Gastrocnemius medialis (tissue), 4 donors: ENCODE measurements around the gene PLPPR1.

Experiments used
- CTCF ChIP-seq, 5 experiments: fragments of 450-650 bp in 3 of 5; fragments of 200-600 bp in 2 of 5; sonication (generic) in 2 of 5; IDR thresholded peaks in 4 of 5; conservative IDR thresholded peaks in 1 of 5; 1 replicate in 4 of 5; 2 replicates in 1 of 5; pipeline ENCODE4 v1.5.1; 2016 to 2019; ENCODE audit warnings: antibody characterized with exemption in 5 of 5, mild to moderate bottlenecking in 3 of 5, moderate library complexity in 3 of 5
- POLR2A ChIP-seq, 2 donors: fragments of 450-650 bp; IDR thresholded peaks; one replicate each; pipeline ENCODE4 v1.6.1; 2017; ENCODE audit warnings: antibody characterized with exemption in 2 of 2, mild to moderate bottlenecking in 2 of 2, moderate library complexity in 2 of 2

DNA sequence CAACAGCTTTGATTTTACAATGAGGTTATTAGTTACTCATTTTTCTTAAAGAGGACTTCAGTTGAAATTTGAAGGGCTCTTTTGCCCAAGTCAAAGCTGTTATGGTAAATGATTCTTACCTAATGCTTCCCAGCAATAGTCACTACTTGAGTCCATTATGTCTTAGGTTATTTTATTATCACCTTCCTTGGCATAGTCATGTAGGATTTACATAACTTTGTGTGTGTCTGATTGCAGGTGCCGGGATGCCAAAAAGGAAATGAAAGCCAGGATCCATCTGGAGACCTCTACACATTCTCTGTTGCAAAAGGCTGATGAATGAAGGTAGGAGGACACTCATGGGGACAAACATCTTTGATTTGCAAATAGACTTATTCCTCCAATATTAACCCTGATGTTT is 38.8 kb upstream of the PLPPR1 start:
- no peak for TF ChIP-seq CTCF (IDR thresholded peaks at IDR 0.05 in 4 of 5, conservative IDR thresholded peaks at IDR 0.05 in 1 of 5)
- TF ChIP-seq POLR2A (IDR thresholded peaks at IDR 0.05), result no peak
